GM12865 (cell line): Measurements from ENCODE around the gene ADCY5.

ENCODE experiments used
- DNase-seq: peaks from one replicate; pipeline ENCODE4 v3.0.0; 2010; ENCODE audit warnings: low read depth
- H3K4me3 ChIP-seq: 2 replicates; pipeline ENCODE4 v1.5.1; 2011; ENCODE audit warnings: mild to moderate bottlenecking, low read depth, low read length, control low read depth
- CTCF ChIP-seq: IDR thresholded peaks from 2 replicates; pipeline ENCODE4 v1.5.1; 2011; ENCODE audit warnings: low read length, control low read depth, low read depth, inconsistent platforms; ENCODE audit not compliant: insufficient read depth; ENCODE audit errors: missing control alignments

Gene ADCY5

GRCh38 chr3:123414973-123415775, 33.7 kb downstream of the ADCY5 start:
- no peak for TF ChIP-seq CTCF
- H3K4me3 ChIP-seq = no peak overlapping the region
- DNase-seq = no peak

GRCh38 chr3:123412811-123413604, 35.9 kb downstream of the ADCY5 start:
- no peak for DNase-seq

GRCh38 chr3:123412076-123412475, 36.8 kb downstream of the ADCY5 start:
- no peak for DNase-seq
- TF ChIP-seq CTCF = no peak
- H3K4me3 ChIP-seq = no peak overlapping the region

More at GRCh38 chr3:123412811-123413604, 35.9 kb downstream of the ADCY5 start:
- TF ChIP-seq CTCF = no peak
- no peak overlapping the region for H3K4me3 ChIP-seq

- DNase-seq = no peak
- no peak overlapping the region for H3K4me3 ChIP-seq
- no peak for TF ChIP-seq CTCF
Measured at GRCh38 chr3:123411340-123412040, 37.4 kb downstream of the ADCY5 start.

GRCh38 chr3:123410149-123410515, 38.8 kb downstream of the ADCY5 start:
- no peak overlapping the region for H3K4me3 ChIP-seq
- DNase-seq = no peak
- no peak for TF ChIP-seq CTCF

GRCh38 chr3:123409443-123410148, 39.3 kb downstream of the ADCY5 start:
- DNase-seq = no peak
- TF ChIP-seq CTCF = no peak
- no peak overlapping the region for H3K4me3 ChIP-seq
